HCT116 (cell line): ENCODE data around the gene MAP3K9. TPM values are rescaled to one million over a fixed set of nuclear protein-coding genes. Genes with fewer than 3 reads are reported as not detected.

Experiments used
- ATAC-seq: fragments of 200-7000 bp; cut with Tn5 transposase; 2 replicates; pipeline ENCODE4 v1.9.1; 2020; ENCODE audit warnings: mild to moderate bottlenecking, moderate library complexity
- BruUV-seq: library from RNA; stranded (reverse); fragments of 400-500 nt; replicated peaks from 2 replicates; lab custom pipeline; 2021; lab: Mats Ljungman, UMichigan
- CTCF ChIA-PET: fragments of 300-600 bp; sonication (Branson Sonifier 250); formaldehyde crosslinking; loops from one replicate; lab custom pipeline; 2021; ENCODE audit warnings: antibody characterized with exemption; lab: Charles Lee
- POLR2A ChIA-PET: fragments of 300-600, 350-600 bp; sonication (Branson Sonifier 250); formaldehyde crosslinking; loops from one replicate; lab custom pipeline; 2021; ENCODE audit warnings: antibody characterized with exemption; lab: Charles Lee
- RAD21 ChIA-PET, 2 experiments: fragments of 300-600 bp; sonication (Branson Sonifier 250); formaldehyde crosslinking; loops; one replicate each; lab custom pipeline; 2023; ENCODE audit warnings: low total read pairs in 2 of 2; ENCODE audit not compliant: uncharacterized antibody in 2 of 2, unreplicated experiment in 2 of 2, low non-redundant PET in 1 of 2; lab: Charles Lee
- DNase-seq: peaks from one replicate; pipeline ENCODE4 v3.0.0-alpha.2; 2010; ENCODE audit warnings: low read depth, low spot score
- H2AFZ ChIP-seq: fragments of 200-600 bp; shearing (Covaris generic), sonication (generic); 2 replicates; pipeline ENCODE4 v1.6.1; 2017; ENCODE audit warnings: low read depth, mixed run types, mixed read lengths, antibody characterized with exemption, low read length; ENCODE audit not compliant: poor library complexity, severe bottlenecking
- H3K27ac ChIP-seq: 2 replicates; pipeline ENCODE4 v1.5.1; 2012; ENCODE audit warnings: low read depth, low read length
- H3K27me3 ChIP-seq: fragments of 200-600 bp; sonication (generic); 2 replicates; pipeline ENCODE4 v1.6.1; 2016; ENCODE audit warnings: mixed run types, low read length, mixed read lengths; ENCODE audit not compliant: insufficient read depth
- H3K36me3 ChIP-seq, 2 experiments: fragments of 200-500 bp in 1 of 2; fragments of 200-600 bp in 1 of 2; sonication (Bioruptor generic) in 1 of 2; sonication (generic) in 1 of 2; 2 replicates each; pipeline versions ENCODE4 v1.5.1 to v1.6.1; 2014 to 2016; ENCODE audit warnings: low read length in 2 of 2, inconsistent platforms in 1 of 2, mixed read lengths in 1 of 2, mixed run types in 1 of 2; ENCODE audit not compliant: insufficient read depth in 2 of 2, control insufficient read depth in 1 of 2
- H3K4me1 ChIP-seq, 2 experiments: fragments of 200-600 bp in 1 of 2; sonication (generic) in 1 of 2; 2 replicates each; pipeline versions ENCODE4 v1.5.1 to v1.6.1; 2012 to 2017; ENCODE audit warnings: low read length in 2 of 2, inconsistent platforms in 1 of 2, mild to moderate bottlenecking in 1 of 2, mixed read lengths in 1 of 2, mixed run types in 1 of 2, moderate library complexity in 1 of 2; ENCODE audit not compliant: insufficient read depth in 2 of 2, control insufficient read depth in 1 of 2
- H3K4me2 ChIP-seq: fragments of 200-600 bp; sonication (generic); 2 replicates; pipeline ENCODE4 v1.6.1; 2017; ENCODE audit warnings: mixed run types, low read length, mixed read lengths
- H3K4me3 ChIP-seq, 2 experiments: fragments of 200-600 bp in 1 of 2; sonication (generic) in 1 of 2; replicated peaks in 1 of 2; 2 replicates each; pipeline ENCODE4 v1.5.1; 2011 to 2016; ENCODE audit warnings: low read length in 2 of 2, control low read depth in 1 of 2, low read depth in 1 of 2, mild to moderate bottlenecking in 1 of 2, mixed read lengths in 1 of 2, mixed run types in 1 of 2
- H3K79me2 ChIP-seq: fragments of 200-600 bp; sonication (generic); 2 replicates; pipeline ENCODE4 v1.6.1; 2017; ENCODE audit warnings: mild to moderate bottlenecking, mixed run types, low read length, moderate library complexity, mixed read lengths; ENCODE audit not compliant: insufficient read depth
- H3K9ac ChIP-seq: fragments of 200-600 bp; sonication (generic); 2 replicates; pipeline ENCODE4 v1.6.1; 2016; ENCODE audit warnings: low read length, mixed read lengths
- H3K9me2 ChIP-seq: fragments of 200-600 bp; sonication (generic), shearing (Covaris generic); 2 replicates; pipeline ENCODE4 v1.6.1; 2017; ENCODE audit warnings: mixed run types, mild to moderate bottlenecking, moderate library complexity; ENCODE audit not compliant: insufficient read depth
- H3K9me3 ChIP-seq, 2 experiments: fragments of 200-500 bp in 1 of 2; fragments of 200-600 bp in 1 of 2; sonication (Bioruptor generic) in 1 of 2; sonication (generic) in 1 of 2; 2 replicates each; pipeline ENCODE4 v1.6.1; 2014 to 2017; ENCODE audit warnings: low read length in 2 of 2, mixed read lengths in 2 of 2, inconsistent platforms in 1 of 2, low read depth in 1 of 2, mild to moderate bottlenecking in 1 of 2, mixed run types in 1 of 2, moderate library complexity in 1 of 2; ENCODE audit not compliant: control insufficient read depth in 1 of 2, insufficient read depth in 1 of 2
- H4K20me1 ChIP-seq: fragments of 200-600 bp; sonication (generic), shearing (Covaris generic); 2 replicates; pipeline ENCODE4 v1.6.1; 2017; ENCODE audit warnings: mixed run types, mild to moderate bottlenecking, moderate library complexity; ENCODE audit not compliant: insufficient read depth
- CBX3 ChIP-seq: IDR thresholded peaks from 2 replicates; pipeline ENCODE4 v1.6.1; 2012; ENCODE audit warnings: low read depth
- EGR1 ChIP-seq: IDR thresholded peaks from 2 replicates; pipeline ENCODE4 v1.6.1; 2012; ENCODE audit warnings: low read depth
- ELF1 ChIP-seq: IDR thresholded peaks from 2 replicates; pipeline ENCODE4 v1.6.1; 2012; ENCODE audit warnings: low read depth, borderline replicate concordance
- EZH2 ChIP-seq: fragments of 200-600 bp; sonication (generic); IDR thresholded peaks from 2 replicates; pipeline ENCODE4 v1.6.1; 2017; ENCODE audit warnings: antibody characterized with exemption, mixed run types
- FOSL1 ChIP-seq: IDR thresholded peaks from 2 replicates; pipeline ENCODE4 v1.6.1; 2012; ENCODE audit warnings: low read depth
- POLR2A ChIP-seq: IDR thresholded peaks from 2 replicates; pipeline ENCODE4 v1.7.0; 2011; ENCODE audit warnings: borderline replicate concordance; ENCODE audit not compliant: insufficient read depth, insufficient read length; ENCODE audit errors: extremely low read depth
- RAD21 ChIP-seq: IDR thresholded peaks from 2 replicates; pipeline ENCODE4 v1.6.1; 2012; ENCODE audit warnings: low read depth, mild to moderate bottlenecking
- SRF ChIP-seq: IDR thresholded peaks from 2 replicates; pipeline ENCODE4 v1.6.1; 2012; ENCODE audit warnings: low read depth
- TCF7L2 ChIP-seq: IDR thresholded peaks from 2 replicates; pipeline ENCODE4 v1.7.0; 2011; ENCODE audit warnings: borderline replicate concordance, inconsistent platforms; ENCODE audit not compliant: insufficient read depth, insufficient read length; ENCODE audit errors: extremely low read depth
- YY1 ChIP-seq: IDR thresholded peaks from 2 replicates; pipeline ENCODE4 v1.6.1; 2011; ENCODE audit warnings: low read length, low read depth, moderate library complexity, mild to moderate bottlenecking; ENCODE audit not compliant: insufficient replicate concordance; ENCODE audit errors: extremely low read depth
- ZNF274 ChIP-seq: fragments of 200-500 bp; sonication (Bioruptor generic); IDR thresholded peaks from 2 replicates; pipeline ENCODE4 v1.6.1; 2014; ENCODE audit warnings: mild to moderate bottlenecking, low read depth, low read length, inconsistent platforms
- intact Hi-C: fragments of 100-400 bp; cut with micrococcal nuclease; formaldehyde crosslinking; loops from 2 replicates; pipeline ENCODE4 v1.10.0; 2022
- total RNA-seq: library from RNA; stranded (reverse); gene quantifications from one replicate; pipeline ENCODE4 v1.2.1, GENCODE V29; 2021; ENCODE audit not compliant: unreplicated experiment
- TF ChIP-seq, protein P1 (sequence below): IDR thresholded peaks from 2 replicates; pipeline ENCODE4 v1.6.1; 2012
- TF ChIP-seq, protein P2 (sequence below): IDR thresholded peaks from 2 replicates; pipeline ENCODE4 v1.6.1; 2012; ENCODE audit warnings: low read depth

Gene MAP3K9
- total RNA-seq, 1 experiment from 2014 or later: 11.7 TPM

DNA sequence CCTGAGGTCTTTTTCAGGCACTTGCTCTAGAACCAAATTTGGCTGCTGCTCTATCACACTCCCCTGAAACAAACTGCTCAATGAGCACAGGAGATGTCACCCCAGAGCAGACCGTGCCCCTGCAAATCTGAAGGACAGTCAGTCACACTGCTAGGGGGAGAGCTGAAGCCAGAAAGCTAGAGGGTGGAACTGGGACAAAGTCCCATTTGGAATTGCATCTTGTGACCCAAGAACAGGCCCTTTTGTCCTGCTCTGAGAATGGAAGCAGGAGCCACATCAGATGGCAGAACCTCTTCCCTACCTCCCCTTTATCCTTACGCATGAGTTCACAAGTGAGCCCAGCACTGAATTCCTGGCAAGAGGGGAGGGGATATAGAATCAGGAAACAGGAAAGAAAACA is 64.7 kb downstream of the MAP3K9 start:
- peaks cover 5 to 22% of the 10 kb centered on the region in 2 experiments for H3K36me3 ChIP-seq
- no peaks in the 10 kb centered on the region for H3K9me2 ChIP-seq
- H2AFZ ChIP-seq: no peak overlapping the region
- no peak overlapping the region for H3K4me3 ChIP-seq
- BruUV-seq: no TSS peak
- ChIA-PET RAD21 (no interaction called here), CTCF (no interaction called here), POLR2A (no interaction called here)
- H3K9ac ChIP-seq: no peak overlapping the region
- no peak overlapping the region for H3K4me2 ChIP-seq
- ATAC-seq: no peak
- no peaks in the 10 kb centered on the region for H3K9me3 ChIP-seq
- no peak overlapping the region for H3K27ac ChIP-seq
- H4K20me1 ChIP-seq: no peaks in the 10 kb centered on the region
- no peaks in the 10 kb centered on the region for H3K27me3 ChIP-seq
- no peak for TF ChIP-seq EGR1
- TF ChIP-seq RAD21: no peak
- no peak for TF ChIP-seq CBX3
- TF ChIP-seq TCF7L2: no peak
- TF ChIP-seq FOSL1: no peak
- no peak for TF ChIP-seq EZH2
- no peak for TF ChIP-seq ELF1
- TF ChIP-seq, all 23 proteins: peak for 0
- no peaks in the 10 kb centered on the region for H3K4me1 ChIP-seq
- intact Hi-C loops: no loop called here
- H3K79me2 ChIP-seq: no peaks in the 10 kb centered on the region
- no peak for DNase-seq

DNA sequence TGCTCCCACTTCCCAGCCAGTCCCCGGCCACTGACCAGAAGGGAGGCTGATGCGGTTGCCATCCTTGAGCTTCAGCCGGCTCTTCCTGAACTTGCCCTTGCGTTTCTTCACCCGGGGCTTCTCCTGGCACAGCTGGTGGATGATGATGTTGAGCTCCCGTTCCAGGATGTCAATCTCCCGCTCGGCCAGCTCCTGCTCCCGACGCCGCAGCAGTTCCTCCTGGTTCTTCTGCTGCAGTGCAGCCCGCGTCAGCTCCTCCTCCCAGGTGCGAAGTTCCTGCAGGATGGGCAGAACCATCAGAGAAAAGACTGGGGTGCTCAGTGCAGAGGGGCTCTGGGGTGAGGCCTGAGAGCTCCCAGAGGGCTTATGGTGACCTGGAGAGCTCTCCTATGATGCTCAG is 67.0 kb downstream of the MAP3K9 start:
- CTCF ChIA-PET: no interaction called here
- Histone ChIP-seq H3K4me2 (no peak overlapping the region), H2AFZ (no peak overlapping the region), H3K4me1 (no peaks in the 10 kb centered on the region), H3K4me3 (no peak overlapping the region), H3K27ac (no peak overlapping the region), H3K9me2 (no peaks in the 10 kb centered on the region), H3K27me3 (no peaks in the 10 kb centered on the region), H3K9me3 (no peaks in the 10 kb centered on the region), H3K36me3 (peaks cover 7 to 13% of the 10 kb centered on the region in 2 experiments; a peak in 3 of 4 replicates), H3K9ac (no peak overlapping the region), H3K79me2 (no peaks in the 10 kb centered on the region), H4K20me1 (no peaks in the 10 kb centered on the region)
- POLR2A ChIA-PET: no interaction called here
- RAD21 ChIA-PET: no interaction called here
- intact Hi-C loops: no loop called here
- no peak for DNase-seq
- BruUV-seq: no TSS peak
- no peak for ATAC-seq
- TF ChIP-seq, protein P1, sequence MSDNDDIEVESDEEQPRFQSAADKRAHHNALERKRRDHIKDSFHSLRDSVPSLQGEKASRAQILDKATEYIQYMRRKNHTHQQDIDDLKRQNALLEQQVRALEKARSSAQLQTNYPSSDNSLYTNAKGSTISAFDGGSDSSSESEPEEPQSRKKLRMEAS: no peak
- TF ChIP-seq YY1 (no peak), EGR1 (no peak), FOSL1 (no peak), RAD21 (no peak), ZNF274 (no peak), EZH2 (no peak), SRF (no peak), POLR2A (no peak)
- TF ChIP-seq, protein P2, sequence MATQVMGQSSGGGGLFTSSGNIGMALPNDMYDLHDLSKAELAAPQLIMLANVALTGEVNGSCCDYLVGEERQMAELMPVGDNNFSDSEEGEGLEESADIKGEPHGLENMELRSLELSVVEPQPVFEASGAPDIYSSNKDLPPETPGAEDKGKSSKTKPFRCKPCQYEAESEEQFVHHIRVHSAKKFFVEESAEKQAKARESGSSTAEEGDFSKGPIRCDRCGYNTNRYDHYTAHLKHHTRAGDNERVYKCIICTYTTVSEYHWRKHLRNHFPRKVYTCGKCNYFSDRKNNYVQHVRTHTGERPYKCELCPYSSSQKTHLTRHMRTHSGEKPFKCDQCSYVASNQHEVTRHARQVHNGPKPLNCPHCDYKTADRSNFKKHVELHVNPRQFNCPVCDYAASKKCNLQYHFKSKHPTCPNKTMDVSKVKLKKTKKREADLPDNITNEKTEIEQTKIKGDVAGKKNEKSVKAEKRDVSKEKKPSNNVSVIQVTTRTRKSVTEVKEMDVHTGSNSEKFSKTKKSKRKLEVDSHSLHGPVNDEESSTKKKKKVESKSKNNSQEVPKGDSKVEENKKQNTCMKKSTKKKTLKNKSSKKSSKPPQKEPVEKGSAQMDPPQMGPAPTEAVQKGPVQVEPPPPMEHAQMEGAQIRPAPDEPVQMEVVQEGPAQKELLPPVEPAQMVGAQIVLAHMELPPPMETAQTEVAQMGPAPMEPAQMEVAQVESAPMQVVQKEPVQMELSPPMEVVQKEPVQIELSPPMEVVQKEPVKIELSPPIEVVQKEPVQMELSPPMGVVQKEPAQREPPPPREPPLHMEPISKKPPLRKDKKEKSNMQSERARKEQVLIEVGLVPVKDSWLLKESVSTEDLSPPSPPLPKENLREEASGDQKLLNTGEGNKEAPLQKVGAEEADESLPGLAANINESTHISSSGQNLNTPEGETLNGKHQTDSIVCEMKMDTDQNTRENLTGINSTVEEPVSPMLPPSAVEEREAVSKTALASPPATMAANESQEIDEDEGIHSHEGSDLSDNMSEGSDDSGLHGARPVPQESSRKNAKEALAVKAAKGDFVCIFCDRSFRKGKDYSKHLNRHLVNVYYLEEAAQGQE: no peak
